Activated CD4-positive, alpha-beta T cell treated with anti-CD3 and anti-CD28 coated beads, Interleukin-2, amount 10 ng/mL, durations not matched to agents 7 days and 5 days (primary cell): ENCODE measurements around the gene FHIT. TPM values are rescaled to one million over a fixed set of nuclear protein-coding genes. Genes with fewer than 3 reads are reported as not detected.
"Not testable (repeated sequence)": the region's sequence is repeated elsewhere in the genome, so short reads cannot be mapped to it uniquely, and the experiment has no call there.

Source experiments
- CTCF ChIA-PET: fragments of 350-600 bp; sonication (Branson Sonifier 250); formaldehyde crosslinking; loops from one replicate; lab custom pipeline; 2021; ENCODE audit warnings: antibody characterized with exemption; lab: Charles Lee
- POLR2A ChIA-PET: fragments of 350-600 bp; sonication (Branson Sonifier 250); formaldehyde crosslinking; loops from one replicate; lab custom pipeline; 2021; ENCODE audit warnings: antibody characterized with exemption; lab: Charles Lee
- DNase-seq: peaks from one replicate; pipeline ENCODE4 v3.0.0-alpha.2; 2020
- H3K27ac Mint-ChIP-seq: one replicate; pipeline ENCODE4 v1.8.0; 2021; ENCODE audit warnings: mild to moderate bottlenecking, moderate library complexity, mixed read lengths
- H3K27me3 Mint-ChIP-seq: one replicate; pipeline ENCODE4 v1.8.0; 2021; ENCODE audit warnings: mixed read lengths
- H3K36me3 Mint-ChIP-seq: one replicate; pipeline ENCODE4 v1.8.0; 2021; ENCODE audit warnings: low read depth, mixed read lengths
- H3K4me1 Mint-ChIP-seq: one replicate; pipeline ENCODE4 v1.8.0; 2021; ENCODE audit warnings: mixed read lengths
- H3K4me3 Mint-ChIP-seq: one replicate; pipeline ENCODE4 v1.8.0; 2021; ENCODE audit warnings: mild to moderate bottlenecking, moderate library complexity, mixed read lengths
- H3K9me3 Mint-ChIP-seq: one replicate; pipeline ENCODE4 v1.8.0; 2021; ENCODE audit warnings: mixed read lengths
- total RNA-seq, 2 experiments: library from RNA; stranded (reverse); gene quantifications; one replicate each; pipeline ENCODE4 v1.2.3, GENCODE V29; 2021

Gene FHIT
- total RNA-seq, 2 experiments from 2014 or later, result 39.4 to 41.2 TPM

- no peak overlapping the region for H3K27ac Mint-ChIP-seq
- no peak overlapping the region for H3K4me3 Mint-ChIP-seq
- H3K36me3 Mint-ChIP-seq, result no peaks in the 10 kb centered on the region
- no peaks in the 10 kb centered on the region for H3K9me3 Mint-ChIP-seq
- ChIA-PET CTCF (interaction anchor here (0.7 kb wide), 1 partner anchor 28 kb away, joined by 3 read pairs; no protein-coding TSS in a partner anchor), POLR2A (no interaction called here)
- no peaks in the 10 kb centered on the region for H3K27me3 Mint-ChIP-seq
- DNase-seq, result no peak
- no peaks in the 10 kb centered on the region for H3K4me1 Mint-ChIP-seq
Measured at GRCh38 chr3:61053781-61054496, 197.3 kb downstream of the FHIT start.

- no peaks in the 10 kb centered on the region for H3K27me3 Mint-ChIP-seq
- ChIA-PET POLR2A (no interaction called here), CTCF (no interaction called here)
- H3K4me1 Mint-ChIP-seq, result no peaks in the 10 kb centered on the region
- DNase-seq, result no peak
- H3K9me3 Mint-ChIP-seq, result no peaks in the 10 kb centered on the region
- H3K27ac Mint-ChIP-seq, result no peak overlapping the region
- H3K4me3 Mint-ChIP-seq, result no peak overlapping the region
- no peaks in the 10 kb centered on the region for H3K36me3 Mint-ChIP-seq
Measured at GRCh38 chr3:61052851-61053250, 198.4 kb downstream of the FHIT start.

DNA sequence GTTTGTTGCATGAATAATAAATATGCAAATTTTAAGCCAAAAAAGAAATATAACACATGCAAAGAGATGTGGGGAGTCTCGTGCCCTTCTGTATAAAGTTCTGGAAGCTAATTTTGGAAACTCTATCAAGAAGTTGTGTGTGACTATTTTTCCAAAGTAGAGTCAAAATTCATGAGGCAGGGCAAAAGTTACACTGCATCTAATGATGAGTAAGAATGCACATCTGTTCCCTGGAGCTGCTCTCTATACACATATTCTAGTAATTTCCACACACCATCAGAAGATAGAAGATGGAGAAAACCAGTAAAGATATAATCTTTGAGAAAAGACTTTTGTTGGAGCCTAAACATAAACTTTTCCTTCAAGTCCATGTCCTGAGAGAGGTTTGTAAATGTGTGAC, 199.6 kb downstream of the FHIT start:
- no peak overlapping the region for H3K27ac Mint-ChIP-seq
- POLR2A ChIA-PET, result no interaction called here
- DNase-seq, result no peak
- H3K4me3 Mint-ChIP-seq, result no peak overlapping the region
- no peaks in the 10 kb centered on the region for H3K36me3 Mint-ChIP-seq
- H3K27me3 Mint-ChIP-seq, result no peaks in the 10 kb centered on the region
- H3K4me1 Mint-ChIP-seq, result no peaks in the 10 kb centered on the region
- CTCF ChIA-PET, result no interaction called here
- peaks cover 2% of the 10 kb centered on the region for H3K9me3 Mint-ChIP-seq

- H3K4me1 Mint-ChIP-seq, DNase-seq, POLR2A ChIA-PET, H3K9me3 Mint-ChIP-seq, CTCF ChIA-PET, H3K27me3 Mint-ChIP-seq, H3K4me3 Mint-ChIP-seq, H3K36me3 Mint-ChIP-seq, H3K27ac Mint-ChIP-seq: not testable (repeated sequence)
Measured at GRCh38 chr3:61045169-61045568, 206.1 kb downstream of the FHIT start.

- Mint-ChIP-seq H3K36me3 (no peaks in the 10 kb centered on the region), H3K4me1 (no peaks in the 10 kb centered on the region)
- CTCF ChIA-PET, result interaction anchor here (0.7 kb wide), 1 partner anchor 18 kb away, joined by 3 read pairs; no protein-coding TSS in a partner anchor
Measured at GRCh38 chr3:61043156-61043555, 208.1 kb downstream of the FHIT start.

GRCh38 chr3:61040618-61041017, 210.6 kb downstream of the FHIT start:
- Mint-ChIP-seq H3K36me3 (no peaks in the 10 kb centered on the region), H3K27ac (no peak overlapping the region), H3K4me3 (no peak overlapping the region), H3K27me3 (no peaks in the 10 kb centered on the region), H3K9me3 (peaks cover 9% of the 10 kb centered on the region), H3K4me1 (no peaks in the 10 kb centered on the region)
- no peak for DNase-seq
- ChIA-PET CTCF (no interaction called here), POLR2A (no interaction called here)

More at GRCh38 chr3:61043156-61043555, 208.1 kb downstream of the FHIT start:
- no peak for DNase-seq
- H3K9me3 Mint-ChIP-seq, result peaks cover 12% of the 10 kb centered on the region
- H3K27me3 Mint-ChIP-seq, result no peaks in the 10 kb centered on the region
- POLR2A ChIA-PET, result no interaction called here
- no peak overlapping the region for H3K4me3 Mint-ChIP-seq
- H3K27ac Mint-ChIP-seq, result no peak overlapping the region

- POLR2A ChIA-PET, result no interaction called here
- peaks cover 15% of the 10 kb centered on the region for H3K9me3 Mint-ChIP-seq
- CTCF ChIA-PET, result no interaction called here
- H3K4me3 Mint-ChIP-seq, result no peak overlapping the region
- no peak overlapping the region for H3K27ac Mint-ChIP-seq
- no peaks in the 10 kb centered on the region for H3K4me1 Mint-ChIP-seq
- DNase-seq, result no peak
- H3K36me3 Mint-ChIP-seq, result no peaks in the 10 kb centered on the region
- H3K27me3 Mint-ChIP-seq, result no peaks in the 10 kb centered on the region
Measured at GRCh38 chr3:61035573-61035972, 215.7 kb downstream of the FHIT start.

DNA sequence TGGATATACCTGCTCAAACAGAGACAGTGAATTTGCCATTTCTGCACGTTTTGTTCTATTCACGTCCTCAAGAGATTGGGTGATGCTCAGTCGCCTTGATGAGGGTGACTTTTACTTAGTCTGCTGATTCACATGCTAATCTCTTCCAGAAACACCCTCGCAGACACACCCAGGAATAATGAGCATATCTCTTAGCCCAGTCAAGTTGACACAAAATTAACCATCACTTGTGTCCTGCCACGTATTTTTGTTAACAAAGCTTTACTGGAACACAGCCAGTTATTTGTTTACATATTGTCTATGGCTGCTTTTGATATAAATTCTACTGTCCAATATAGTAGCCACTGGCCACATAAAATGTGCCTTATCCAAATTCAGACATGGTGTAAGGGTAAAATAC, 218.3 kb downstream of the FHIT start:
- H3K36me3 Mint-ChIP-seq, result no peaks in the 10 kb centered on the region
- no peaks in the 10 kb centered on the region for H3K4me1 Mint-ChIP-seq
- CTCF ChIA-PET, result no interaction called here
- DNase-seq, result no peak
- H3K27ac Mint-ChIP-seq, result no peak overlapping the region
- H3K4me3 Mint-ChIP-seq, result no peak overlapping the region
- no peaks in the 10 kb centered on the region for H3K27me3 Mint-ChIP-seq
- peaks cover 10% of the 10 kb centered on the region for H3K9me3 Mint-ChIP-seq
- POLR2A ChIA-PET, result no interaction called here

DNA sequence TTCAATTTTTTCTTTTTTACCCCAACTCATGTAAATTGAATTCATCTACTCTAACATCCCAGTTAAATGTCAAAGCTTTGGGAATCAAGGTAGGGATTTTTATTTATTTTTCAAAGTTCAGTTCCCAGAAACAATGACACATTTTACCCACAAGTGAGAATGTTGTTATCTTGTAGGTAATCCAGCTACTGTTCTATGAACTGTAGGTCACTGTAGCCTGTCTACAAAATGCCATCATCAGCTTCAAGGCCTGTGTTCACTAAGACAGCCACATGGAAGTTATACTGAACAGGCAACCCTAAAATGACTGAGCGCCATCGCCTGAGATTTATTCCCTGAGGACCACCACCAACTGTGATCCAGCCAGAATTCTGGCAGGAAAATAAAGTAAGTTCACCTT, 219.7 kb downstream of the FHIT start:
- H3K27me3 Mint-ChIP-seq, result no peaks in the 10 kb centered on the region
- no peaks in the 10 kb centered on the region for H3K36me3 Mint-ChIP-seq
- POLR2A ChIA-PET, result no interaction called here
- H3K9me3 Mint-ChIP-seq, result peaks cover 10% of the 10 kb centered on the region
- no peak overlapping the region for H3K27ac Mint-ChIP-seq
- no peaks in the 10 kb centered on the region for H3K4me1 Mint-ChIP-seq
- CTCF ChIA-PET, result no interaction called here
- H3K4me3 Mint-ChIP-seq, result no peak overlapping the region
- no peak for DNase-seq

GRCh38 chr3:61030469-61031035, 220.7 kb downstream of the FHIT start:
- H3K27ac Mint-ChIP-seq, result no peak overlapping the region
- peaks cover 10% of the 10 kb centered on the region for H3K9me3 Mint-ChIP-seq
- no peaks in the 10 kb centered on the region for H3K4me1 Mint-ChIP-seq
- no peak for DNase-seq
- CTCF ChIA-PET, result no interaction called here
- no peaks in the 10 kb centered on the region for H3K27me3 Mint-ChIP-seq
- POLR2A ChIA-PET, result no interaction called here
- no peak overlapping the region for H3K4me3 Mint-ChIP-seq
- no peaks in the 10 kb centered on the region for H3K36me3 Mint-ChIP-seq

DNA sequence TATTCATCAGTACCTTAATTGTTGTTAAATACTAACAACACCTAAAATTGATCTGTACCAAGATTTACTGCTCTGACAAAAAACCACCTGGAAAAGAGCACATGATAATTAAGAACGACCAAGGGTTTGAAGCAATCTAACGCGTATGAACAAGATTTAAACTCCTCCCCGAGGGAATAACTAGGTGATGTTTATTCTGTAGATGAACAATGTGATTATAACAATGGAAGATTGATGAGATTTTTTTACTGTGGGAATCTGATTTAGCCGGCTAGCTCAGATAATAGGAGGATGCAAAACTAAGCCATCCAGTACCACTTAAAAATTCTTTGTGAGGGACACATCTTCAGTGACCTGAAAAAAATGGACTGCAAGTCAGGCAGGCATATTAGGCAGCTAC, 222.1 kb downstream of the FHIT start:
- Mint-ChIP-seq H3K4me1 (no peaks in the 10 kb centered on the region), H3K4me3 (no peak overlapping the region), H3K27me3 (no peaks in the 10 kb centered on the region), H3K9me3 (peaks cover 8% of the 10 kb centered on the region), H3K36me3 (no peaks in the 10 kb centered on the region), H3K27ac (no peak overlapping the region)
- no peak for DNase-seq
- CTCF ChIA-PET, result no interaction called here
- POLR2A ChIA-PET, result no interaction called here

DNA sequence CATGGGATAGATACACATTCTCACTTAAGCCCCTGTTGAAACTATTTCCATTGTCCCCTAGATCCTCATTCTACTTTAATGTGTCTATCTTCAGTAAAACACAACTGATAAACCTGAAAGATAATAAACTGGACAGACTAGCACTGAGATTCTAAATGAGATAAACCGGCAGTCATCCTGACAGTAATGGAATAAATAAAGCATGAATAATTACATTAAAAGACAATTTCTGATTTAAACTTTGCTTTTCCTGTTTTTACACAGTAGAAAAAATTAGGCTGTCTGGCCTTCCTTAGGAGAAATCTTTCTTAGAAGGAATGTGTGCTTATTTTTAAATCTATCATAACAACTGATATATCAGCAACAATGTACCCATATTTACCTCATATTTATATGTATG, 232.4 kb downstream of the FHIT start:
- no peak for DNase-seq
- H3K9me3 Mint-ChIP-seq, result peaks cover 17% of the 10 kb centered on the region
- CTCF ChIA-PET, result no interaction called here

GRCh38 chr3:61017028-61017427, 234.2 kb downstream of the FHIT start:
- POLR2A ChIA-PET, DNase-seq, H3K36me3 Mint-ChIP-seq, CTCF ChIA-PET, H3K27ac Mint-ChIP-seq, H3K4me3 Mint-ChIP-seq, H3K4me1 Mint-ChIP-seq, H3K27me3 Mint-ChIP-seq: not testable (repeated sequence)
- peaks cover 14% of the 10 kb centered on the region for H3K9me3 Mint-ChIP-seq

More for the DNA sequence above, 232.4 kb downstream of the FHIT start:
- Mint-ChIP-seq H3K4me1 (no peaks in the 10 kb centered on the region), H3K36me3 (peaks cover 5% of the 10 kb centered on the region), H3K4me3 (no peak overlapping the region), H3K27me3 (no peaks in the 10 kb centered on the region), H3K27ac (no peak overlapping the region)
- POLR2A ChIA-PET, result no interaction called here
